Tibial artery (tissue), 4 donors: ENCODE data around the gene MMS19.

ENCODE experiments used
- DNase-seq, 2 donors: peaks; one replicate each; pipeline ENCODE4 v3.0.0-alpha.2; 2019
- H3K27ac ChIP-seq, 2 donors: fragments of 200-600 bp; sonication (generic) in 1 of 2; 1 replicate in 1 of 2; 2 replicates in 1 of 2; pipeline ENCODE4 v1.5.1; 2018 to 2019; ENCODE audit warnings: mild to moderate bottlenecking in 1 of 2
- H3K27me3 ChIP-seq, 2 donors: fragments of 200-600 bp; sonication (generic) in 1 of 2; one replicate each; pipeline versions ENCODE4 v1.5.1 to v1.6.0; 2016 to 2019
- H3K36me3 ChIP-seq, 3 donors: fragments of 200-600 bp; sonication (generic) in 2 of 3; one replicate each; pipeline ENCODE4 v1.5.1; 2016 to 2019; ENCODE audit warnings: mild to moderate bottlenecking in 2 of 3
- H3K4me1 ChIP-seq, 4 donors: fragments of 200-600 bp; sonication (generic) in 2 of 4; 1 replicate in 3 of 4; 2 replicates in 1 of 4; pipeline ENCODE4 v1.5.1; 2016 to 2019
- H3K4me3 ChIP-seq, 2 donors: fragments of 200-600 bp; sonication (generic) in 1 of 2; 1 replicate in 1 of 2; 2 replicates in 1 of 2; pipeline ENCODE4 v1.5.1; 2018 to 2019; ENCODE audit warnings: mild to moderate bottlenecking in 2 of 2
- H3K9me3 ChIP-seq, 3 donors: fragments of 200-600 bp; sonication (generic) in 1 of 3; one replicate each; pipeline ENCODE4 v1.5.1; 2016 to 2019
- CTCF ChIP-seq, 2 experiments: fragments of 200-600 bp in 1 of 2; fragments of 450-650 bp in 1 of 2; IDR thresholded peaks; one replicate each; pipeline ENCODE4 v1.5.1; 2017 to 2019; ENCODE audit warnings: antibody characterized with exemption in 2 of 2, mild to moderate bottlenecking in 1 of 2, moderate library complexity in 1 of 2
- intact Hi-C: fragments of 100-400 bp; cut with DNase I; formaldehyde crosslinking; loops from one replicate; pipeline ENCODE4 v1.15.0; 2023; ENCODE audit warnings: low total_unique reads

The MMS19 gene

GRCh38 chr10:97538411-97538810 is 40.2 kb upstream of the MMS19 start:
- peak overlapping the region; percentile 14 to 88 for H3K27ac ChIP-seq
- intact Hi-C loops: no loop called here

GRCh38 chr10:97537186-97537869 is 39.1 kb upstream of the MMS19 start:
- H3K9me3 ChIP-seq: no peaks in the 10 kb centered on the region
- no peak overlapping the region for H3K4me3 ChIP-seq
- DNase-seq: no peak
- peaks cover 0 to 40% (median 26%) of the 10 kb centered on the region in 4 donors for H3K4me1 ChIP-seq
- no peaks in the 10 kb centered on the region for H3K36me3 ChIP-seq
- TF ChIP-seq CTCF (IDR thresholded peaks at IDR 0.05): no peak
- H3K27ac ChIP-seq: no peak overlapping the region
- H3K27me3 ChIP-seq: no peaks in the 10 kb centered on the region
- intact Hi-C loops: no loop called here

More at GRCh38 chr10:97538411-97538810, 40.2 kb upstream of the MMS19 start:
- no peak for DNase-seq
- no peaks in the 10 kb centered on the region for H3K36me3 ChIP-seq
- H3K4me3 ChIP-seq: no peak overlapping the region
- H3K27me3 ChIP-seq: no peaks in the 10 kb centered on the region
- H3K4me1 ChIP-seq: peaks cover 3 to 51% (median 36%) of the 10 kb centered on the region in 4 donors
- H3K9me3 ChIP-seq: no peaks in the 10 kb centered on the region
- TF ChIP-seq CTCF (IDR thresholded peaks at IDR 0.05): no peak

- intact Hi-C loops: no loop called here
- no peak for DNase-seq
Measured at GRCh38 chr10:97534746-97535367, 36.6 kb upstream of the MMS19 start.

GRCh38 chr10:97533888-97534287 is 35.7 kb upstream of the MMS19 start:
- no peak for DNase-seq
- H3K4me3 ChIP-seq: no peak overlapping the region
- intact Hi-C loops: no loop called here
- H3K4me1 ChIP-seq: peaks cover 0 to 10% (median 3%) of the 10 kb centered on the region in 4 donors
- H3K27ac ChIP-seq: no peak overlapping the region
- H3K27me3 ChIP-seq: no peaks in the 10 kb centered on the region
- TF ChIP-seq CTCF (IDR thresholded peaks at IDR 0.05): no peak
- H3K9me3 ChIP-seq: no peaks in the 10 kb centered on the region
- no peaks in the 10 kb centered on the region for H3K36me3 ChIP-seq

More at GRCh38 chr10:97534746-97535367, 36.6 kb upstream of the MMS19 start:
- no peak overlapping the region for H3K4me3 ChIP-seq
- H3K4me1 ChIP-seq: peaks cover 0 to 20% (median 11%) of the 10 kb centered on the region in 4 donors
- no peaks in the 10 kb centered on the region for H3K27me3 ChIP-seq
- no peaks in the 10 kb centered on the region for H3K9me3 ChIP-seq
- peak; percentile 16 to 17 for TF ChIP-seq CTCF (IDR thresholded peaks at IDR 0.05)
- no peak overlapping the region for H3K27ac ChIP-seq
- H3K36me3 ChIP-seq: no peaks in the 10 kb centered on the region

GRCh38 chr10:97532935-97533671 is 34.9 kb upstream of the MMS19 start:
- no peak overlapping the region for H3K27ac ChIP-seq
- H3K4me1 ChIP-seq: peaks cover 0 to 3% (median 0%) of the 10 kb centered on the region in 4 donors
- intact Hi-C loops: no loop called here
- no peaks in the 10 kb centered on the region for H3K9me3 ChIP-seq
- H3K4me3 ChIP-seq: no peak overlapping the region
- no peaks in the 10 kb centered on the region for H3K27me3 ChIP-seq
- no peak for DNase-seq
- no peak for TF ChIP-seq CTCF (IDR thresholded peaks at IDR 0.05)
- H3K36me3 ChIP-seq: no peaks in the 10 kb centered on the region
